GM19240 (cell line): ENCODE data around the gene RBM28.
A peak's percentile ranks its signal among the peaks of the same experiment; 100 is the strongest.

Experiments
- DNase-seq: peaks from one replicate; pipeline ENCODE4 v3.0.0; 2011; ENCODE audit warnings: low spot score; ENCODE audit not compliant: insufficient read length

Gene RBM28, protein sequence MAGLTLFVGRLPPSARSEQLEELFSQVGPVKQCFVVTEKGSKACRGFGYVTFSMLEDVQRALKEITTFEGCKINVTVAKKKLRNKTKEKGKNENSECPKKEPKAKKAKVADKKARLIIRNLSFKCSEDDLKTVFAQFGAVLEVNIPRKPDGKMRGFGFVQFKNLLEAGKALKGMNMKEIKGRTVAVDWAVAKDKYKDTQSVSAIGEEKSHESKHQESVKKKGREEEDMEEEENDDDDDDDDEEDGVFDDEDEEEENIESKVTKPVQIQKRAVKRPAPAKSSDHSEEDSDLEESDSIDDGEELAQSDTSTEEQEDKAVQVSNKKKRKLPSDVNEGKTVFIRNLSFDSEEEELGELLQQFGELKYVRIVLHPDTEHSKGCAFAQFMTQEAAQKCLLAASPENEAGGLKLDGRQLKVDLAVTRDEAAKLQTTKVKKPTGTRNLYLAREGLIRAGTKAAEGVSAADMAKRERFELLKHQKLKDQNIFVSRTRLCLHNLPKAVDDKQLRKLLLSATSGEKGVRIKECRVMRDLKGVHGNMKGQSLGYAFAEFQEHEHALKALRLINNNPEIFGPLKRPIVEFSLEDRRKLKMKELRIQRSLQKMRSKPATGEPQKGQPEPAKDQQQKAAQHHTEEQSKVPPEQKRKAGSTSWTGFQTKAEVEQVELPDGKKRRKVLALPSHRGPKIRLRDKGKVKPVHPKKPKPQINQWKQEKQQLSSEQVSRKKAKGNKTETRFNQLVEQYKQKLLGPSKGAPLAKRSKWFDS

DNA sequence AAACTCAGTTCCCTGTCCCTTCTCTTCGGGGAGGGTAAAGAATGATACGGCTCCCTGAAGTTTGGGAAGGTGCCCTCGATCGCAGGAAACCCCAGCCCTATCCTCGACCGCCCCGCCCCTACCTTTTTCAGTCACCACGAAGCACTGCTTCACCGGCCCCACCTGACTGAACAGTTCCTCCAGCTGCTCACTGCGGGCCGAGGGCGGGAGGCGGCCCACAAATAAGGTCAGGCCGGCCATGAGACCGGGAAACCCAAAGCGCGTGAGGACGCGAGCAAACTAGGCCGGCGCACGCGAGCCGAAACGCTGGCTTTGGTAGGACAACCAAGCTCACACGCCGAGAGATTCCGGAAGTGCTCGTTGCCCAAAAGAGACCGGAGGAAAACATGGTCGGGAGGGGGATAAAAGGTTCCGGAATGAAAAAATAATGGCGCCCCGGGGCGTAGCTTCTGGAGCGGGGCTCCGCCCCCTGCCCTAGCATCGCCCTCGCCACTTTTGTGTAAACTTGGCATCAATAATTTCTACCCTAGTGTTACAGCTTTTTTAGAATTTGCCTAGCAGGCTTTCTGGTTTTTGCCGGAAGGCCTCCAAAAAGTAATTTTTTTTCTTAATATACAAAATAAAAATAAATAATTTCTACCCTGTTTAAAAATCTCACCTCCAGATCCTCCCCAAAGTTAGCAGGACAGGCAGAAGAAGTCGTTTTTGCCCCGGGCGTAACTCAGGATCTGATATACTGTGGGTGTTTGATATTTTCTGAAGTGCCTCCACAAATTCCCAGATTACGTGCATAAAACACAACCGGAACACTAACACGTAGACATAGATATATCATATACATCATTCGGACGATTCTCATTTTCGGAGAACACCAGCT is at the start of gene RBM28:
Gene RBM28, minus strand, starts transcription at position 355 of the 877 bp plus-strand sequence. Its CDS starts 115 bp downstream, at position 240.
- DNase-seq = peak; percentile 97

DNA sequence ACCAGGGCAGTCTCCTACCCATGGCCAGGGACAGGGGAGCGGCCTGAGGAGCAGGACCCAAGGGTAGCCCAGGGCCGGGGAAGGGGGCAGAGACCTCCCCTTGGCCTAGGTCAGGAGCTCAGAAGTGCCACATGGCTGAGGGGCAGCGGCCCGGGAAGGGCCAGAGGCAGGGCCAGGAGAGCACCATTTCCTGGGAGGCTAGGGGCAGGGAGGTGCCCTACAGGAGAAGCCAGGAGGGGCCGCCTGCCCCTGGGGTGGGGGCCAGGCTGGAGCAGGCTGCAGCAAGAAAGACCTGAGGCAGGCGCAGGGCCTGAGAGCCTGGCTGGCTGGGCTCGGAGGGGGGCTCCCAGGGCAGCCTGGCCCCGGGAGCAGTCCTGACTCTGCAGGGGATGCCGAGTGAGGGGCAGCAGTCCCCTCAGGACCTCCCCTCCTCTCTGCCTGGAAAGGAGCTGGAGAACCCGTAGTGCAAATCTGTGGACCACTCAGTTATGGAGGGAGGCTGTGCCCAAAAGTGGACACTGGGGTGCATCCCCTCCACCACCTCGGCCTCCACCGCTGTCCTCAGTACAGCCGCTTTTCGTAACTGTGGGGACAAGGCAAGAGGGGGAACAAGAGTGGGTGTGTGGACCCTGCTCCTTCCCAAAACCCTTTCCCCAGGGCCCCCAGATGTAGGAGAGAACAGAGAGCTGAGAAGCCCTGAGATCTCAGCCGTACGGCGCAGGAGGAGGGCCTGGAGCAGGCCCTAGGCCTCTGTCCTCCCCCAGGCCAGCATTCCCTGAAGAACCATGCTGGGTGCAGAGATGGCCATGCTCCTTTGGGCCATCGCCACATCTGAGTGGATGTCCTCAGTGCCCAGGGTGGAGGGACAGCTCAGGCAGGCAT is 49.0 kb upstream of the RBM28 start:
- no peak for DNase-seq

DNA sequence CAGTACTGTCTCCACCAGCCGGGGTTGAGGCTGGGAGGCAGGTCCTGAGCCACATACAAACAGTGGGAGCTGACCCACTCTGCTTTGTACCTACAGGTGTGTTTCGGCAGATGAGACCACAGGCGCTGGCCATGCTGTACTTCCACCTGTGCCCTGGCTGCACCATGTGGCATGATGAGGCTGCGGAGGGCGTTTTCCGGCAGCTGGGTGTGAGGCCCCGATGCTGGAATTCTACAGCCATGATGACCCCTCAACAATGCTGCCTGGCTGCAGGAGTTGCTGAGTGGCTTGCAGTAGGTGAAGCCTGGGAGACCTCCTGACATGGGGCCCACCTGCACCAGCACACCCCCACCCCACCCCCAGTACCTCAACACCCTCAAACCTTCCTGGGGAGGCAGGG is 48.1 kb upstream of the RBM28 start:
- DNase-seq = no peak

DNA sequence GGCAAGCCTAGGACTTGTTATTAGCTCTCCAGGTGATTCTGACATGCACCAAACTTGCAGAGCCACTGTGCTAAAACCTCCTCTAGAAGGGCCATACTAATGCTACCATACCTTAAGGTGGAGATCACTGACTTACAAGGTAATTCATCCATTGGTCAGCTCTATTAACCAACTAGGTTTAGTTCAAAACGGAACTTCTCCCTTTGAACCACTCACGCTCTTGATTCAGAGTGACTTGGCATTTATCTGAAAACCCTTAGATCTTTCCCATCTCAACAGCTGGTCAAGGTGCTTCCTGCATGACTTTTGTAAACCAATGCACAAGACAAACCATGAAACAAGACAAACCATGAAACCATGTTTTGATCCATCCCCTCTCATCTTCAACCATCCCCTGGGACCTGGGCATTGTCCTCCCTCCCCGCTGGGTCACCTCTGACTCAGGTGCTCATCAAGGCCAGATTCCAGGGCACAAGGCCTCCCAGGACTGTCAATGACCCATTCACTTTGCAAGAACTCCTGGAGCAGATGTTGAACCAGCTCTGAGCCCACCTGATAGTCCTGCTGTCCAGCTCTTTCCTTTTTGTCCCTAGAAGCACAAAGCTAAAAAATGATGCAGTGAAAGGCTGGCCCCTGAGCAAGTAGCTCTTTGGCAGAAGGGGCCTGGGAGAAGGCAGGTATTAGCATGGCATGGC is 47.3 kb upstream of the RBM28 start:
- DNase-seq = no peak

DNA sequence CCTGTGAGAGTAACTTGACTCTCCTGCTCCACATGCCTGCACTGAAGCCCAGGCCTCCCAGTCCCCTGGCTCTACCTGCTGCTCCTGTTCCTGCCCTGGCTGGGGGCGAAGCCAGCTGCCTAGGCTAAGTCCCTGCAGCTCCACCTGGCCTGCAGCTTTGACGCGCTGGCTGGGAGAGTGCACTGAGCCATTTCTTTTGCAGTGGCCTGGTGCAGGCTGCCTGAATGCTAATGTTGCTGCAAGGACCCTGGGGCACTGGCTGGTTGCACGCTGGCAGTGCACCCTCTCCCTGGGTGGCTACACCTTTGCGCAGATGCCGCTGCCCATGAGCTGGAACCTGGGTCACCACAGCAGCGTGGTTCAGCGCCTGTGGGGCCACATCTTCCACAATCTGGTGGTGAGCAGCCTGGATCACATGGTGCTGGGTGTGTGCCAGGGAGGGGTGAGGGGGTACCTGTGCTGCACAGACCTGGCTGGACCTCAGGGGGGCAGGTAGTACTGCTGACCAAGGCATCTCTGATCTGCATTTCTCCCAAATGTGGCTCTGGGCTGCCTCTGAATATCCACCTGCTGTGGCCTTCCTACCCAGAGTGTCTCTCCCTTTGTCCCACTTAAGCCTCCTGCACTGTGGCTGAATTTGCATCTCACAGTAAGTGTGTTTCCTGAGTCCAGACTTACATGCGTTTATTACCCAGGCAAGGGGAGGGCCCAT is 46.1 kb upstream of the RBM28 start:
- no peak for DNase-seq

DNA sequence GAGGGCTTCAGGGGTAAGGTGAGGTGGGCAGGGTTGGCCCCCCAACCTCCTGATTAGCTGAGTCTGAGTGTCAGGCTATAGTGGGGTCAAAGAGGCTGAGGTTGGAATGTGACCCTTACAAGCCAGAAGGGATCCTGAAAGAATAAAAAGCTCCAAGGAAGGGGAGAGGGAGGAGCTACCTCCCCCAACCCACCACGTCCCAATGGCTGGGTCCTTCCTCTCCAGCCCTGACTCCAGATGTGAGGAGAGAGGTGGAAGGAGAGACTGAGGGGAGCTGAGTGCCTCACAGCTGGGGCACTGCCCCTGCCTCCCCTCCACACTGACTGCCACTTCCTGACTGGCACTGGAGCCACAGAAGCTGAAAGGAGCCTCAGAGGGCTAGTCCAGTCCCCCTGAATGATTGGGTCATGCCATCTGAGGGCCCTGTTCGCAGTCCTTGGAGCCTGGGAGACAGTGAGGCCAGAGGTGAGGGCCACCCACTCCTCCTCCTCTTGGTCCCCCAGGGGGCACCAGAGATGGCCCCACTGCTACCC is 45.4 kb upstream of the RBM28 start:
- DNase-seq = no peak

DNA sequence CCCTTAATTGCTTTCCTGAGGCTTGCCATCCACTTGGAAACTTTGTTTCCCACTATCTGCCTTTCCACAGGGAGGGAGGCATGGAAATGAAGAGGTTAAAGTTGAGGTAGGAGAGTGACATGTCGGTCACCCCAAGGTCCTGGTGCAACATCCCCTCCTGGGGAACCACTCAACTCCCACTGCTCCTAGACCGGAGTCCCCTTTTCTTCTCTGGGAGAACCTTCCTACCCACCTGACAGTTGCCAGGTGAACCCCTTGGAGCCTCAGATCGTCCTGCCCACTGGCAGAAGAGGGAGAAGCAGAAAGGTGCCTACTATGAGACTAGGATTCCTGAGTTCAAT is 44.4 kb upstream of the RBM28 start:
- DNase-seq = no peak

DNA sequence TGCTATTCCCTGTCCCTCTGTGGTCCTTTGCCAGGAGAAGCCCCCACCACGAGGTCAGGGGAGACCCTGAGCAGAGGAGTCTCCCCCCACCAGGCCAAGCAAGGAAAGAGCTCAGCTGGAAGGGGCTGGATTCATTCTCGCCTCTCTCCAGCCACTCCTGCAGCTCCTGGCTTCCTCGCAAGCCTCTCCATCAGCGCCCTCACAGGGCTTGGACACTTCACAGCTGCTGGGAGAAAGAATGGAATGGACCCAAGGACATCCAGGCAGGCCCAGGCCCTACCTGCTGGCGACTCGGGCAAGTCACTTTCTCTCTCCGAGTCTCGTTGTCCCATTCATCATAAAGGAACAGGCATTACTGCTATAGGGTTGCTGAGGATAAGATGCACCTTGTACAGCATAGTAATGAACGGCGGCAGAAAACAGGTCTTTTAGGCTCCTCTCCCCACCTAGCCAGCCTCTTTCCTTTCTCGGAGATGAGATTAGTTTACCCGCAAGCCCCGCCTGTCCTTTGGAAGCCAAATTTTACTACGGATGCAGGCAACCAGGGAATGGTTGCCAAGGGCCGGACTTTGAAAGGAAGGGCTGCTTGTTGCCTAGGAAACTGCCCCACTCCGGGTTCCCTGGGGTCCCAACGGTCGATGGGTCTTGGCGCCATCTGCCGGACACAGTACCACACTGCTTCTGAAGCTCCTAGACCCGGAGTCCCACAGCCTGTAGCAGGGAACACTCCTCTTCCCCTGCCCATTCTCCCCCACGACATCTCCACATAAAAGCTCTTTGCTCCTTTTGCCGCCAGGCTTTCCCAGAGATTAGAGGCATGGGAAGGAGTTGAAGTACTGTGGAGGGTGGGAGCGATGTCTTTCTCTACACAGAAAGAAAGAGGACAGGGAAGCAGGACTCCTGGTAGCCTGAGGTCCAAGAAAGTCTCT is 43.8 kb upstream of the RBM28 start:
- peak; percentile 97 for DNase-seq

DNA sequence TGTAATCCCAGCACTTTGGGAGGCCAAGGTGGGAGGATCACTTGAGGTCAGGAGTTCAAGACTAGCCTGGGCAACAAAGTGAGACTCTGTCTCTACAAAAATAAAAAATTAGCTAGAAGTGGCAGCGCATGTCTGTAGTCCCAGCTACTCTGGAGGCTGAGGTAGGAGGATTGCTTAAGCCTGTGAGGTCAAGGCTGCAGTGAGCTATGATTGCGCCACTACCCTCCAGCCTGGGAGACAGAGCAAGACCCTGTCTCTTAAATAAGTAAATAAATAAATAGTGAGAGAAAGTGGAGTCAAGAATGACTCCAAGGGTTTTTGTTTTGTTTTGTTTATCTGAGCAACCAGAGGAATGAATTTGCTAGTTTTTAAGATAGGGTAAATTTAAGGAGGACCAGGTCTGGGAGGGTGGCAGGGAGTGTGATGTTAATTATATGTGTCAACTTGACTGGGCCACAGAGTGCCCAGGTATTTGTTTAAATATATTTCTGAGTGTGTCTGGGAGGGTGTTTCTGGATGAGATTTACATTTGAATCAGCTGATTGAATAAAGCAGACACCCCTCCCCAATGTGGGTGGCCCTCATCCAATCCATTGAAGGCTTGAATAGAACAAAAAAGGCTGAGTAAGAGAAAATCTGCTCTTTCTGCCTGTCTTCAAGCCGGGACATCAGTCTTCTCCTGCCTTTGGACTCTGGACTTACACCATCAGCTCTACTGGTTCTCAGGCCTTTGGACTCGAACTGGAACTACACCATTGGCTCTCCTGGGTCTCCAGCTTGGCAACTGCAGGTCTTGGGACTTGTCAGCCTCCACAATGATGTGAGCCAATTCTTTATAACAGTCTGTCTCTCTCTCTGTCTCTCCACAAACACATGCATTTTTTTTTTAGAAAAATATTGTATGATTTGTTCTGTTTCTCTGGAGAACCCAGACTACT is 42.5 kb upstream of the RBM28 start:
- DNase-seq = no peak

DNA sequence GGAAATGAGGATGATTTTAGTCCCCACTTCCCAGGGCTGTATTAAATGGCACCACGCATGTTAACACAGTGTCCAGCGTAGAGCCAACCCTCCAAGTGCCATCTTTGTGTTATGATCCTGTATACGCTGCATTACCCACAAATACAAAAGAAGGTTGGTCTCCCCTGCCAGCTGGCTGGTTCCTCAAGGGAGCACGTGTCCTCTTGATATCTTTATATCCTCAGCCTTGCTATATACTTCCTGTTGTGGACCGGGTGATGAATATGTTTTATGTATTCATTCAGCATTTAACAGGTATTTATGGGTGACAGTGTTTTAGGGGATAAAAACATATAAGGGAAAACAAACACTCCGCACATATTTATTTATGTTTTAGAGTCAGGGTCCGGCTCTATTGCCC is 41.0 kb upstream of the RBM28 start:
- DNase-seq = no peak

DNA sequence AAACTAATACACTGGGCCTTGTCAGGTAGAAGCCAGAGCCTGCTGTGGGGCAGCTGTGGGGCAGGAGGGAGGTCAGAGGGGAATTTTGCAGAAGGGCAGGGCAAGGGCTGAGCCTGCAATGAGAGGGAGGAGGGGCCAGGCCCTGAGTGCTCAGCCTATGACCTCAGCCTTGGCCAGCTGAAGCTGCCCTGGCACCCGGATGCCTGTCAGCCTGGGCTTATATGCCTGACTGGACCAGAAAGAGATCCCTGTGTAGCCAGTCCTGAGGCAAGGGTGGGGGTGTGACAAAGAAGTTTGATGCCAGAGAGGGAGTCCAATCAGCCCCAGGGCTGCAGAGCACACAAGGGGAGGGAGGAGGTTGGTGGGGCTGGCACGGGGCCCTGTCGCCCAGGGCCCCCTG is 40.1 kb upstream of the RBM28 start:
- DNase-seq = no peak

DNA sequence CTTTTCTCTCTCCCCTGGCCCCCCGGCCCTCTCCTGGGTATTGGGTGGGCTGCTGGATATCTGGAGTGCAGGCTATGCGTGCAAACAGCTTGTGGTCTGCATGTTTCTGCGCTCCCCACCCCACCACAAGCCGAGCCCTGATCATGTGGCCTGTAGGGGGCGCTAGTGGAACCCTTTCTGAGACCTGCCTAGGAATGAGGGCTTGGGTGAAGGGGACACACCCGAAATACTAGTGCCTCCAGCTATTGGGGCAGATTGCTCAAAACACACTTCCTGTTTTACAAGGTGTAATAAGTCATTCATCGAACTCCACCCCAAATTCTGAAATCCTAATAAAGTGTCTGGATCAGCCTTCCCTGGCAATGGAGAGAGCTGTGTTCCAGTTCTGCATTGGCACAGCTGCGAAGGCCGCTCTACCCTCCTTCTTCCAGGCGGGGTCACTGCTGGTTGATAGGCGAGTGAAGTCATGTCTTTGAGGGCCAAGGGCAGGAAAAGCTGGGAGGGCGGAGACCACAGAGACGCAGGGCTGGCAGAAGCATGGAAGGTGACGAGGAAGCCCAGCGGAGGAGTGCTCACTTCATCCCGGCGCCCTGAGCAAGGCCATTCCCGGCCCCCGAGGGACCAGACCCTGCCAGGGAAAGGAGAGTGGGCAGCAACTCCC is 37.6 kb upstream of the RBM28 start:
- DNase-seq = no peak

DNA sequence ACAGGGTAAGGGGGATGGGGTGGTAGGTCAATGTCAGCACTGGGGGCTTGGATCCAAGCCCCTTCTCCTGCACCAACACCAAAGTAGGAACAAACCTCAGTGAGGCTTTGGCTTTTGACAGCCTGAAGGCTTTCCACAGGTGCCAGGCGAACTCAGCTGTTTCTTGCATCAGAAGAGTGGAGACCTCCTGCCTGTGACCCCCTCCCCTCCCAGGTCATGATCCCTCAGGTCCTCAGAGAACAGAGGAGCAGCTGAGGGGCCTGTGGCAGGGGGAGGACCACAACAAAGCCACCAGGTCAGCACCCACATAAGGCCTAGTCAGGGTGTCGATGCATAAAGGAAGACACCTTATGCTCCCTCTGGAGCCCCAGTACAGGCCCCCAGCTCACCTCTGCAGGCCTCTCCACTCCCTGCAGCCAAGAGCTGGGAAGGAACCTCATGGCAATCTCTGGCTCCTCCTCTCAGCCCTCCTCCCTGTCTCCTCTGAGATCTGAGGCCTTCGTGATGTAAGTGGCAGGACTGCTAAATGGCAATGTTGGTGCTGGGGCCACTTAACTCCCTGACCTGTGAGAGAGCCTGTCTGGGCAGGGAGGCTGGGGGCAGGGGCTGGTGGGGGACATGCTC is 36.9 kb upstream of the RBM28 start:
- no peak for DNase-seq

DNA sequence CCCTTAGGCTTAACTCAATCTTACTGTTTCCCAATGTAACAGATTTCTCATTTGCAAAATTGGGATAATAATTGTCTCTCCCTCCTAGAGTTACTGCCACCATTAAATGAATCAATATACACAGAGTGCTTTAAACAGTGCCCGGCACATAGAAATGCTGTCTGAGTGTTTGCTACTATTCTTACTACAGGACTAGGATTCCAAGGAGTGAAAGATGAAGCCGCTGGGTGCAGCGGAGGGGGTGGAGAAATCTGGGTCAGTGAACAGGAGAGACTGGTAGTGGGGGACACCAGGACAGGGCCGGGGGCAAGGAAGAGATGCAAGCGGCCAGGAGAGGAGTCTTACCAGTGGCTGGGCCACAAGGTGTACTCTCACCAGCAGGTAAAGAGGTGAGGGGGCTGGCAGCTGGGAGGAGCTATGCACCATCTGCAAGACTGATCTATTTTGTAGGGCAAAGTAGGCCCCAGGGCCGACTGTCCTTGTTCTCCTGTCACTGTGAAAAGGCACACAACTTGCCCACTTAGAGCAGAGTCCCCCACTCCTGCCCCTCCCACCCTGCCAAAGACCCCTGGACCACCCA is 36.3 kb upstream of the RBM28 start:
- DNase-seq = no peak

DNA sequence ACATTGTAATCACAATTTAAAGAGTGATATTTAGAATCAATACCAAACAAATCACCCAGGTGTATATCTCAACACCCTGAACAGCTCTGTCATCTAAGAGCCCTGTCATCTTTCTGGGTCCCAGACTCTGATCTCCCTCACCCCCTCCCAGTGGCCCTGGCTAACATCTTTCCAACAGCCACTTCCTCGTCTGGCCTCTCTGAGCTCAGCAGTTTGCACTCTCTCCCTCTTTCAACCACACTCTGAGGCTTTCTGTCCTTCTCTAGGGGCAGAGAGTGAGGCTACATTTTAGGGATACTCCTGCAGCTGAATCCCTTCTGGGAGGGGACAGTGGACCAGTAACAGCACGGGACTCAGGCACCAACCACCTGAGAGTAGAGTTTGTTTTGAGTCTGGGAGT is 34.9 kb upstream of the RBM28 start:
- DNase-seq = no peak

DNA sequence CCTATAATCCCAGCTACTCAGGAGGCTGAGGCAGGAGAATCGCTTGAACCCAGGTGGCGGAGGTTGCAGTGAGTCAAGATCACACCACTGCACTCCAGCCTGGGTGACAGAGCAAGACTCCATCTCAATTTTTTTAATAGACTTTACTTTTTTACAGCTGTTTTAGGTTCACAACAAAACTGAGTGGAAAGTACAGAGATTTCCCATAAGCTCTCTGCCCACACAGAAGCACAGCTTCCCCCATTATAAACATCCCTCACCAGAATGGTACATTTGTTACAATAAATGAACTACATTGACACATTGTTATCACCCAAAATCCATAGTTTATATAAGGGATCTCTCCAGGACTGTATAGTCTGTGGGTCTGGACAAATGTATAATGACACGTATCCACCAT is 32.4 kb upstream of the RBM28 start:
- DNase-seq = no peak
